ENCODE results near the gene MPST.
A peak's percentile ranks its signal among the peaks of the same experiment; 100 is the strongest.
"Not testable (repeated sequence)": the region's sequence is repeated elsewhere in the genome, so short reads cannot be mapped to it uniquely, and the experiment has no call there.

Gene MPST

DNA sequence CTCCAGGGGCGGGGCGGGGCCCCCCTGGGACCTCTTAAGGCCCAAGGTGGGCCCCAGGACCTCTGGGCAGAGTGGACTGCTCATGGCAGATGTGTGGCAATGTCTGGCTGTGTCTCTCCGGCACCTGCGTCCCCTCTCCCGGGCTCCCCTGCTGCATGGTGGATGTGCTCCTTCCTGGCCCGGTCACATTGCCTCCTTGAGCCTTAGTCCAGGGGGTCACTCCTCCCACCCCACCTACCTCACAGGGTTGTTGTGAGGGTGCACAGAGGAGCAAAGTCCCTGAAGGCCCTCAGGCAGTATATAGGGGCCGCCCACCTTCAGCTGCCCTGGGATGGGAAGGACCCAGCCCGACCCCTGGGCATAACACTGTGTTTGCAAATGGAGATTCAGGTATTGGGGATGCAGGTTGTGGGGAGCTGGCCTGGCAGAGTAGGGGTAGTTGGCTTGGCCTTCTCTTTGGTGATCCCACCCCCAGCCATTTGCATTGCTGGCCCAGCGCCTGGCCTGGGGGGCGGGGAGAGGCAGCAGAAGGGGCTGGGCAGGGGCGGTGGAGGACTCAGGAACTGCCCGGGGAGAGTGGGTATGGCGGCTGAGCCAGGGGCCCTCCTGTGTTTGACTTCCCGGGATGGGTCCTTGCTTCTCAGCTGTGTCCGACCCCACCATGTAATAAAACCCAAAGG, 43.3 kb downstream of the MPST start:
- no peak for DNase-seq

DNA sequence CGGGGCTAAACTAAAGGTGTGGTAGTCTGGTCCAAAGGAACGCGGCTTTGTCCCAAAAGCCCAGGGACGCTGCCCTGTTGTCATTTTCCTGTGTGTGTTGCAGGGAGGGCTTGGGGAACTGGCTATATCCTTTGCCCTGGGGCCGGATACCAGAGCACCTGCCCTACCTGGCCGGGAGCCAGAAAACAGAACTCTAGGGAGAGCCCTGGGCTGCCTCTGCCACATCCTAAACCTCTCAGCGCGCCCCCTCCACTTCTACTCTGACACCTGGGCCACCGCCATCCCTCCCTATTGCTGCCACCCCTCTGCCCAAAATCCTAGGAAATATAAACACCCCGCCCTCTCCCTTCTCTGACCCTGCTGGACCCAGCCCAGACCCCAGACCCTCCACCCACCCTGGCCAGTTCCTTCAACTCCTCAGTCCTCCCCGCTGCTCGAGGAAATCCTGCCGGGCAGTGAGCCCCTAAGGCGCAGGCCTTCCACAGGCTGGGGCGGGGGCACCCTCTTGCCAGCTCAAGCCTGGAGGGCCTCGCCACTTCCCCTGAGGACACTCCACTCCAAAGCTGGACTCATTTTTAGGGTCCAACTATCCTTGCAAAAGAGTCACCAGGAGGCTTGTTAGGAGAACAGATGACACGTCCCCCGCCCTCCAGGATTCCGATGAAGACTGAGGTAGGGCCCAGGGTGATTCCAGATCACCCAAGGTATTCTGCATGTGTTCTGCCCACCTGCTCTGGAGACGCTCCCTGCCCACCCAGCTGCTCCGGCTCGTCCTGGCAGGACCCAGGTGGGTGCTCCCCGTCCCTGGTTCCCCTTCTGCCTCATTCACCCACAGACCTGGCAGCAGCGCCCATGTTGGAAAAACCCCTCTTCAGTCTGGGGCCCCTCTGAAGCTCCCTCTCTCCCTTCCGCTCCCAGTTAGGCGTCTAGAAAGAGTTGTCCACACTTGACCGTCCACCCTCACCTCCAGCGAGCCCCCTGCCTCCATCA, 44.2 kb downstream of the MPST start:
- peak; percentile 37 for DNase-seq

DNA sequence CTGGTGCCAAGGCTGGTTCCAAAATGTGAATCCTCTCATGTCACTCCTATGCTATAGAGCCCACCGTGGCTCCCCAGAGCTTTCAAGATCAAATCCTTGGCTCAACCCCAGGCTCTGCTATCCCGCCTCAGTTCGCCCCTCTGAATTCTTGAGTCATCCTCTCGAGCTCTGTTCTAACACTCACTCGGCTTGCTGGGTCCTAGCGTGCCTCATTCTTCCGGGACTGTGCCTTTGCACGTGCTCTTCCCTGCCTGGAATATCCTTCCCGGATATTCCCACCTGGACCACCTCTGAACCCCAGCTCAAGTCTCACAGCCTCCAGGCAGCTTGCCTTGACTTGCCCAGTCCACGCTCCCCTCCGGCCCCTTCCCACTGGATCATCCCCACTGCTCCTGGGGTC, 45.0 kb downstream of the MPST start:
- no peak for DNase-seq

DNA sequence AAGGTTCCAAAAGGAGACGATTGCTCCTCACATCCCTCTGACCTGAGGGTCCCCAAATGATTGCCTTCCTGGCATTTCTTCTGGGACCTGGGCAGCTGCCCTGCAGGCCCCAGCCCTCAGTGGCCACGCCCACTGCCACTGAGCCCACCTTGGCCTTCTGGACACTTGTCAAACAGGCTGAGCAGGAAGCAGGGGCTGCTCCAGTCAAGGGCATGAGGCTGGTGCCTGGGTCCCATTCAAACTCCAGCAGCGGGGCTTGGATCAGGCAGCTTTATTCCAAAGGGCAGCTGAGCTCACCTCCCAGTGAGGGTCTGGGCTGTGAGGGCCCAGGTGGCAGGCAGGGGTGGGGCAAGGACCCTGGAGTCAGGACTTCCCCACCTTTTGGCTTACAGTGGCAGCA, 45.6 kb downstream of the MPST start:
- DNase-seq, result no peak

DNA sequence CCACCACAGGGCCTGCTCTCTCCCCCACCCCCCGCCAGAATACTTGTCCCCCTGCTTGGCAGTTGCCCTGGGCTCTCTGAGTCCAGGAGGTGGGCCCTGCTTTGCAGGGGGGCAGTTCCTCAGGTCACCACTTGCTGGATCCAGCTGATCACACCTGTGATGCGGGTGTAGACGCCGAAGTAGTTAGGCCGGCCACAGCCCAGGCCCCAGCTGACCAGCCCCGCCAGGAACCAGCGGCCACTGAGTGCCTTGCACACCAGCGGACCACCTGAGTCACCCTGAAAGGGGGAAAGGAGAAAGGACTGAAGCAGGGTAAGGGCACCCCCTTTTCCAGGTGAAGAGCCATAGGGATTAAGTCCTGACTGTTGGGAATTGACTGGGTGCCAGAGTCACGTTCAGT, 46.4 kb downstream of the MPST start:
- DNase-seq, result no peak

DNA sequence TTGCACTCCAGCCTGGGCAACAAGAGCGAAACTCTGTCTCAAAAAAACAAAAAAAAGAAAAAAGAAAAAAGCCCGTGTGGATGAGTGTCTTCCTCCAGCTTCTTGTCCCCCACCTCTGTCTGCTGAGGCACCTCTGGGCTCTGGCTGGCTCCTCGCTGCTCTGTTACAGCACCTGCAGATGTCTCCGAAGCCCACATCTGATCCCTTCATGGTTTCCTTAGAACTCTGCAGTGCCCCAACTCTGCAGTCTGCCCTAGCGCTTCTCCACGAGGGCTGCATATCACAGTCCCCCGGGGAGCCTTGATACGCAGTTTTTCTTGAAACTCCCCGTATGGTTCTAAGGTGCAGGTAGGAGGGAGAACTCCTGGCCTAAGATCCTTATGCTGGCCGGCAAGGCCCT, 47.9 kb downstream of the MPST start:
- DNase-seq, result no peak

DNA sequence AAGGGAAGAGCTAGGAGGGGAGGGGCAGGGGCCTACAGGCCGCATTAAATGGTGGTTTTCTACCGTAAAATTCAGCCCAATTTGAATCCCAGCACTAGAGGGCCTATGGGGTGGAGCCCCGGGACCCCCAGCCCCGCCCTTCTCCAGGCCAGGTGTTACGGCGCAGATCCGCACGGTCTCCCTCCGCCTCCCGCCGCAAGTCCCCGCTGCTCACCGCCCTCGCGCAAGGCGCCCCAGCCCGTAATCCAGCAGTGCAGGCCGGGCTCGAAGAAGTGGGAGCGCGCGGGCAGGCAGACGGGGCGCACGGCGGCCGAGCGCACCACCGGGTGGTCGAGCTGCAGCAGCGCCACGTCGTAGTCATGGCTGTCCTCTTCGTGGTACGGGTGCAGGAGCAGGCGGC, 49.3 kb downstream of the MPST start:
- DNase-seq, result no peak

DNA sequence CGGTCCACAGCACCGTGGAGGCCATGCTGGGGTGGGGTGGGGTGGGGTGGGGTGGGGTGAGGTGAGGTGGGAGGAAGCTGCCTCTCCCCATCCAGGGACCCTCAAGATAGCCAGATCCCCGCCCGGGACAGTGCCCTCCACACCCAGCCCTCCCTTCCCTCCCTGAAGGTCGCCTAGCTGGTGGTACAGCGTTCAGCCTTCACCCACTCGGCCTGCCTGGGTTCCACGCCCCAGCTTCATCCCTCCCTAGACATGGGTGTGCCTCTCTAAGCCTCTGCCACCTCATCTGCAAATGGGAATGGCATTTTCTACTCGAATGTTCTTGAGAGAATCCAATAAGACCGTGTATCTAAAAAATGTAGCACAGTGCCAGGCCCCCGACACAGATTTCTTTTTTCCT, 49.8 kb downstream of the MPST start:
- DNase-seq, result no peak

DNA sequence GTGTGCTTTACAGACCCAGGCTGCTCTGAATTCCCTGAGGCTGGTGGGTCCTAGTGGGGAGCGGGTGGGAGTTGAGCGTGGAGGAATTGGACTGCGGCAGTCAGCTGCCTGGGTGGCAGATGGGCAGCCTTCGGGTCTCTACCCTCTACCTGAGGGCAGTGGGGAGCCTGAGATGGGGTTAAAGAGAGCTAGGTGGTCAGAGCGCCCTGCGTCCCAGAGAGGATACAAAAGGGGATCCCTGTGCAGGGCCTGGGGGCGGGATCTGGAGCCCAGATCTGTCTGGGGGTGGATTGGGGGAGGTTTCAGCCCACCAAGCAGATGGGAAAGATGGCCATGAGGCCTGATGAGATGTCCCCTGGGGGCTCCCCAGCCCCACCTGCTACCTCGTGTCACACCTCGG, 50.2 kb downstream of the MPST start:
- no peak for DNase-seq

DNA sequence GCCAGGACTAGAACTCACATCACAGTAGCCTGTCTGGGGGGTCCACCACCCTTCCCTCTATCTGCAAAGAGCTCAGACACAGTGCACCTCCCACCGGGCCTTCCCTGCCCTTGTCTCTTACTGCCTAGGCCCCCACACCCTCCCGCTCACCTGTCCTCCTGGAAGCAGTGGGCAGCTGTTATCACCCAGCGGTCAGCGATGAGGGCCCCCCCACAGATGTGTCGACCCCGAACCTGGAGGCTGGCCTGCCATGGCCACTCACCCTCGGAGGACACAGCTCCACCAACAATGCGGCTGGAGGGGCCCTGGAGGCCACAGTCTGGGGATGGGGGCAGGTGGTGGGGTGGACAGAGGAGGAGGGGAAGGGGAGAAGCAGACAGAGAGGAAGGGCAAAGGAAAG, 50.8 kb downstream of the MPST start:
- no peak for DNase-seq

DNA sequence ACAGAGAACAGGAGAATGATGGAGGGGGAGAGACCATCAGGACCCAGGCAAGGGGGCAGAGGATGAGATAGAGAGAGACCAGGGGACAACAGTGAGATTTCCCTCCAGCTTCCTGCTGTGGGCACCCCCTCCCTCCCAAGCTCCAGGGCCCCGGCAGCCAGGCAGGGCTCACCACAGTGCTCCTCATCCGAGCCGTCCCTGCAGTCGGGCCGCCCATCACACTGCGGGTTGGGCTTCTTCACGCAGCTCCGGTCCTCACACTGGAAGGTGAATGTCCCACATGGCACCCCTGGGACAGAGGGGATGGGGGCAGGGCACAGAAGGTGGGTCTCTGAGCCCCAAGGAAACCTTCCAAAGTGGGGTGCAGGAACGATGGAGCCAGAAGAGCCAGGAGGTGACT, 51.2 kb downstream of the MPST start:
- DNase-seq, result no peak

DNA sequence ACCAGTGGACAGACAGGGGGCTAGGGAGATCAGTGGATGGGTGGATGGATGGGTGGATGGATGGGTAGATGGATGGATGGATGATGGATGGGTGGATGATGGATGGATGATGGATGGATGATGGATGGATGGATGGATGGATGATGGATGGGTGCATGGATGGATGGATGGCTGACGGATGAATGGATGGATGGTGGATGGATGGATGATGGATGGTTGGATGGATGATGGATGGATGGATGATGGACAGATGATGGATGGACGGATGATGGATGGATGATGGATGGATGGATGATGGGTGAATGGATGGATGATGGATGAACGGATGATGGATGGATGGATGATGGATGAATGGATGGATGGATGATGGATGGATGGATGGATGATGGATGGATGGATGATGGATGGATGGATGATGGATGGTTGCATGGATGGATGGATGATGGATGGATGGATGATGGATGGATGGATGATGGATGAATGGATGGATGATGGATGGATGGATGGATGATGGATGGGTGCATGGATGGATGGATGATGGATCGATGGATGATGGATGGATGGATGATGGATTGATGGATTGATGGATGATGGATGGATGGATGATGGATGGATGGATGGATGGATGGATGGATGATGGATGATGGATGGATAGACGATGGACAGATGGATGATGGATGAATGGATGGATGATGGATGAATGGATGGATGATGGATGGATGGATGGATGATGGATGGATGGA, 52.5 kb downstream of the MPST start:
- not testable (repeated sequence) for DNase-seq

DNA sequence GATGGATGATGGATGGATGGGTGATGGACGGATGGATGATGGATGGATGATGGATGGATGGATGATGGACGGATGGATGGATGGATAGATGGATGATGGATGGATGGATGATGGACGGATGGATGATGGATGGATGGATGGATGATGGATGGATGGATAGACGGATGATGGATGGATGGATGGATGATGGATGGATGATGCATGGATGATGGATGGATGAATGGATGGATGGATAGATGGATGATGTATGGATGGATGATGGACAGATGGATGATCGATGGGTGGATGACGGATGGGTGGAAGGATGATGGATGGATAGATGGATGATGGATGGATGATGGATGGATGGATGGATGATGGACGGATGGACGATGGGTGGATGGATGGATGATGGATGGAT, 53.1 kb downstream of the MPST start:
- DNase-seq, result no peak

DNA sequence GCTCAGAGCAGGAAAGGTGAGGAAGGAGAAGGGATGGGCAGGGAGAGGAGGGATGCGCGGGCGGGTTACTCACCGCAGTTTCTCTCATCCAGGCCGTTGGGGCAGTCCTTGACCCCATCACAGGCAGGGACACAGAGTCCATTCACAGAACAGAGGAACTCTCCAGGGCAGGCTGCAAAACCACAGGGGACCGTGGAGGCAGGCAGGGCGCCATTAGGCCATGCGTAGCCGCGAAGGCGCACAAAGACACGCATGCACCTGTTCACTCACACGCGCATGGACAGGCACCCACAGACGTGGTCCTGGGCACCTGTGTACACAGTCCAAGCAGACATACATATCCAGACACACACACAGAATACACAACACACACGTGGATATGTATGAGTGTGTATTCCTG, 55.0 kb downstream of the MPST start:
- no peak for DNase-seq

DNA sequence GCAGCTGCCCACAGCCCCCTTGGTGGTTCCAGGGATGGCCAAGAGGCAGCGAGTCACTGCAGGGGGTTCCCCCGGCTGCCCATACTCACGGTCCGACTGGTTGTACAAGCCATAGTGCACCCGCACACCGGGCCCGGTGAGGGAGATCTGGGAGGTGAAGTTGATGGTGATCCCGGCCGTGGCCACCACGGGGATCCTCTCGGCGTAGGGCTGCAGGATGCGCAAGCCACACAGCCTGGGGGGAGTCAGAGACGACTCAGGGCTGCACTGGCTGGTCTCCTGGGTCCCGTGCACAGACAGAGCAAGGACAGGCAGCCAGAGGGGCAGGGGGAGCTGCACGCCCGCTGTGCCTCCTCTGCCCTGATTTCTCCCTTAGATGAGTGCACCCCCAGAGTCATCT, 55.5 kb downstream of the MPST start:
- no peak for DNase-seq

DNA sequence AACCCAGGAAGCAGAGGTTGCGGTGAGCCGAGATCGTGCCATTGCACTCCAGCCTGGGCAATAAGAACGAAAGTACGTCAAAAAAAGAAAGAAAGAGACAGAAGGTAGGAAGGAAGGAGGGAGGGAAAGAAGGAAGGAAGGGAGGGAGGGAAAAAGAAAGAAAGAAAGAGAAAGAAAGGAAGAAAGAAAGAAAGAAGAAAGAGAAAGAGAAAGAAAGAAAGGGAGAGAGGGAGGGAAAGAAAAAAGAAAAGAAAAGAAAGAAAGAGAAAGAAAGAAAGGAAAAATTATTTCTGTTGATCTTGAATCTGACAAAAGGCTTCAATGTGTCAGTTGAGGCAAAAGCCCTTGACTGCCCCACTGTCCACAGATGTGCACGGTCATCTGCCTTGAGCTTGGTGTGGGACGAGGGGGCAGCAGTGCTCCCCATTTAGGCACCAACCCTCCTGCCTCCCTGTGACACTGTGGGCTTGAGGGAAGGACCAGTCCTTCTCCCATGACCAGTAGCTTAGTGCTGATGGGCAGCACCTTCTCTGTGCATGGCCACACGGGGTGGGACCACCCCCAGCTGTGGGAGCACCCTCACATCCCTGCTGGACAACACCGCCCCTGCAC, 56.4 kb downstream of the MPST start:
- no peak for DNase-seq

DNA sequence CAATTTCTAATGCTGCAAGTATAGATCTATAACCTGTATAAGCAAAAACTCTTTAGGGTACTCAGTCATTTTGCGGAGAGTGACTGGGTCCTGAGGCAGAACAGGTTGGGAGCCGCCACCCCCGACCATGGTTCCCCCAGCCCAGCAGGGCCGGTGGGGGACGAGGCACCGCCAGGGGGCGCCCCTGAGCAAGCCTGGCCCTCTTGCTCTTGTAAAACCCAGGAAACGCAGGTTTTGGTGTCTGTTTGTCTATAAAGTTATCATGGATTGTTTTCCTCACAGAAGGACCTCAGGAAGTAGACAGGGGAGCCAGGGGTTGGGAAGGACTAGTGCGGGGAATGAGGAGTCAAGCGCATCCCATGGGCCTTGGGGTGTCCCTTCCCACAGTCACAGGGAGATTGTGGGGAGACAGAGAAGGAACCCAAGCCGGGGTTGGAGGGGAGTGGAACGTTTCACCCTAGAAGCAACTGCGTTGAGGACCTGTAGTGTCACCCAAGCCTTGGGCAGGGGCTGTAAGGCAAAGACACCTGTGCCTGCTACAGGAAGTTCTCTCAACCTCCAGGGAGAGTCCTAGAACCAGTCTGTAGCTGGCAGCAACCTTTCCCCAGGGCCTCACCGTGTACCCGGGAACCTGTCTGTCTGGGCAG, 58.4 kb downstream of the MPST start:
- DNase-seq, result peak; percentile 90

DNA sequence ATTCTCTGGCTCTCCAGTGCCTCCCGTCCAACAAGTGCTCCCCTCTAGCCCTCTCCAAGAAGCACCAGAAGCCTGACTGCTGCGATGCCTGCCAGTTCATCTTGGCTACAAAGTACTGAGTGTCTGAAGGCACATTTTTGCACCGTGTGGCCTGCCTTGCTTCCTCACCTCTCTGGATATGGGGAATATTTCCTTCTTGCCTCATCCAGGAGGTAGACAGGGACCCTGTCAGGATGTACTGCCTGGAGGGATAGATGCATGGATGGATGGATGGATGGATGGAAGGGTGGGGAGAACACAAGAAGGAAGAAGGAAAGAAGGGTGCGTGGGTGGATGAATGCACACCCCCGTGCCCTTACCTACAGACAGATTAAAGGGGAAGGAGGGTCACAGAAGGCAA, 59.6 kb downstream of the MPST start:
- no peak for DNase-seq
